A549 (cell line): ENCODE results near the gene MARK2.

Experiments used
- CHD4 ChIP-seq: fragments of 200-600 bp; sonication (generic); IDR thresholded peaks from 2 replicates; pipeline ENCODE4 v1.6.1; 2016; ENCODE audit warnings: antibody characterized with exemption, mild to moderate bottlenecking, borderline replicate concordance
- CTCF ChIP-seq: fragments of >200 bp; sonication (Bioruptor Twin); formaldehyde crosslinking; IDR thresholded peaks from 3 replicates; pipeline ENCODE4 v1.5.1; 2016
- ESRRA ChIP-seq: fragments of 150-350 bp; IDR thresholded peaks from 2 replicates; pipeline ENCODE4 v1.6.1; 2014; ENCODE audit warnings: mild to moderate bottlenecking, low read length, borderline replicate concordance
- HOXA7 ChIP-seq: fragments of 250-450 bp; sonication (Bioruptor Pico); IDR thresholded peaks from 2 replicates; pipeline ENCODE4 v1.5.0; 2020; ENCODE audit warnings: mild to moderate bottlenecking, moderate library complexity
- JUN ChIP-seq, 2 experiments: fragments of >200 bp; sonication (Bioruptor Twin); formaldehyde crosslinking; IDR thresholded peaks; 2 replicates in 1 of 2; 3 replicates in 1 of 2; pipeline ENCODE4 v1.6.1; 2016 to 2017
- MAFK ChIP-seq: fragments of 450-650 bp; IDR thresholded peaks from 2 replicates; pipeline ENCODE4 v1.6.1; 2014; ENCODE audit not compliant: partially characterized antibody
- MAZ ChIP-seq: fragments of 150-350 bp; IDR thresholded peaks from 2 replicates; pipeline ENCODE4 v1.6.1; 2014; ENCODE audit warnings: antibody characterized with exemption, low read depth, low read length, borderline replicate concordance
- POLR2A ChIP-seq: IDR thresholded peaks from 2 replicates; pipeline ENCODE4 v1.6.1; 2012; ENCODE audit warnings: mild to moderate bottlenecking, low read length
- RAD21 ChIP-seq, 2 experiments: fragments of >200 bp in 1 of 2; sonication (Bioruptor Twin) in 1 of 2; formaldehyde crosslinking in 1 of 2; IDR thresholded peaks in 1 of 2; conservative IDR thresholded peaks in 1 of 2; 2 replicates in 1 of 2; 3 replicates in 1 of 2; pipeline ENCODE4 v1.6.1; 2012 to 2018; ENCODE audit warnings: inconsistent platforms in 1 of 2
- RCOR1 ChIP-seq: fragments of 150-350 bp; IDR thresholded peaks from 2 replicates; pipeline ENCODE4 v1.6.1; 2014; ENCODE audit warnings: antibody characterized with exemption, low read length, low read depth
- RFX5 ChIP-seq: fragments of 450-650 bp; IDR thresholded peaks from 2 replicates; pipeline ENCODE4 v1.7.1; 2014; ENCODE audit warnings: antibody characterized with exemption, mild to moderate bottlenecking, moderate library complexity
- ZFP36 ChIP-seq: fragments of 450-650 bp; IDR thresholded peaks from 2 replicates; pipeline ENCODE4 v1.6.1; 2014; ENCODE audit warnings: borderline replicate concordance; ENCODE audit not compliant: partially characterized antibody
- TF ChIP-seq, protein P1 (sequence below): fragments of 250-450 bp; sonication (Bioruptor Pico); IDR thresholded peaks from 2 replicates; pipeline ENCODE4 v1.5.0; 2020; ENCODE audit warnings: low read depth, mild to moderate bottlenecking, moderate library complexity

DNA sequence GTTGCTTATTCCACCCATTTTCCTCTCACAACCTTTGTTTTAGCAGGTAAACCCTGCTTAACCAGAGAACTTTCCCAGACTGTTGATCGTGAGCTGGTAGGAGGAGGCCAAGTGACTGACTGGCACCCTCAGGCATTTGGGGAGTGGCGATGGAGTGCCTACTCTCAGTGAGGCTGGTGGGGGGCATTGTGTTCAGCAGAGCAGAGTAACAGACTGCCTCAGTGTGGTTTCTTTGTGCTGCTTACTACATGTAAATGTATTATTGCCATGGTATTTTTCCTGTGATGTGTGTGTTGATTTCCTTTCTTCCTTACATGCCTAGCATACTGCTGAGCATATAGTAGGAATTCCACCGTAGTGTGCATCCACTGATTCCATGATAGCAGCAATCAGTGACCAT is 2.6 kb downstream of the MARK2 start:
- no peak for TF ChIP-seq CHD4
- no peak for TF ChIP-seq CTCF
- no peak for TF ChIP-seq POLR2A
- TF ChIP-seq RAD21 (conservative IDR thresholded peaks at IDR 0.05 in 1 of 2, IDR thresholded peaks at IDR 0.05 in 1 of 2), result no peak
- TF ChIP-seq, protein P1, sequence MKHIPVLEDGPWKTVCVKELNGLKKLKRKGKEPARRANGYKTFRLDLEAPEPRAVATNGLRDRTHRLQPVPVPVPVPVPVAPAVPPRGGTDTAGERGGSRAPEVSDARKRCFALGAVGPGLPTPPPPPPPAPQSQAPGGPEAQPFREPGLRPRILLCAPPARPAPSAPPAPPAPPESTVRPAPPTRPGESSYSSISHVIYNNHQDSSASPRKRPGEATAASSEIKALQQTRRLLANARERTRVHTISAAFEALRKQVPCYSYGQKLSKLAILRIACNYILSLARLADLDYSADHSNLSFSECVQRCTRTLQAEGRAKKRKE (CRISPR knock-in tag), result no peak
- no peak for TF ChIP-seq JUN (IDR thresholded peaks at IDR 0.05)
- no peak for TF ChIP-seq HOXA7 (CRISPR knock-in tag)
- TF ChIP-seq MAZ, result no peak
- no peak for TF ChIP-seq ZFP36
- no peak for TF ChIP-seq RFX5
- TF ChIP-seq ESRRA, result no peak
- TF ChIP-seq RCOR1, result no peak
- no peak for TF ChIP-seq MAFK
